Testis (tissue), 5 donors: ENCODE measurements around the gene PROC. TPM values are rescaled to one million over a fixed set of nuclear protein-coding genes. Genes with fewer than 3 reads are reported as not detected.

ENCODE experiments used
- DNase-seq: peaks from one replicate; pipeline ENCODE4 v3.0.0-alpha.2; 2019
- H3K27ac ChIP-seq, 2 donors: fragments of 200-600 bp; sonication (generic); one replicate each; pipeline ENCODE4 v1.5.1; 2019
- H3K27me3 ChIP-seq: fragments of 200-600 bp; sonication (generic); one replicate; pipeline ENCODE4 v1.5.1; 2019
- H3K36me3 ChIP-seq: fragments of 200-600 bp; sonication (generic); one replicate; pipeline ENCODE4 v1.5.1; 2017; ENCODE audit warnings: low read depth; ENCODE audit errors: missing control alignments
- H3K4me1 ChIP-seq: fragments of 200-600 bp; sonication (generic); one replicate; pipeline ENCODE4 v1.5.1; 2019
- H3K4me3 ChIP-seq, 2 donors: fragments of 200-600 bp; sonication (generic); one replicate each; pipeline ENCODE4 v1.5.1; 2017 to 2019
- H3K9me3 ChIP-seq: fragments of 200-600 bp; sonication (generic); one replicate; pipeline ENCODE4 v1.5.1; 2017
- CTCF ChIP-seq, 3 experiments: fragments of 450-650 bp in 2 of 3; fragments of 200-600 bp in 1 of 3; sonication (generic) in 1 of 3; IDR thresholded peaks; one replicate each; pipeline ENCODE4 v1.5.1; 2016 to 2019; ENCODE audit warnings: antibody characterized with exemption in 3 of 3, mild to moderate bottlenecking in 2 of 3, moderate library complexity in 1 of 3
- POLR2A ChIP-seq: fragments of 450-650 bp; IDR thresholded peaks from one replicate; pipeline ENCODE4 v1.6.1; 2017; ENCODE audit warnings: antibody characterized with exemption, mild to moderate bottlenecking, moderate library complexity
- WGBS, 2 donors: methylation state at CpG; one replicate each; pipeline ENCODE4 v1.1.5; 2018; 5-methylcytosine and 5-hydroxymethylcytosine counted together
- intact Hi-C: fragments of 100-400 bp; cut with DNase I; formaldehyde crosslinking; loops from one replicate; pipeline ENCODE4 v1.15.1; 2023; ENCODE audit warnings: low total_unique reads
- long read RNA-seq, 2 donors: transcript quantifications; one replicate each; lab custom pipeline, GENCODE V29; 2026
- polyA plus RNA-seq: library from polyadenylated mRNA; stranded (reverse); fragments of 350-450 nt; fragmentation: Illumina TruSeq; extraction: RNeasy Lipid Tissue Mini Kit (QIAGEN cat#74804); gene quantifications from one replicate; pipeline ENCODE4 v1.2.3, GENCODE V29; 2014; ENCODE audit warnings: low read depth, low replicate concordance; ENCODE audit not compliant: insufficient read depth
- total RNA-seq, 2 donors: library from RNA; depleted of rRNA; stranded (reverse); fragments of >200 nt; gene quantifications; one replicate each; pipeline ENCODE4 v1.2.3, GENCODE V29; 2016

PROC gene
- total RNA-seq (under 1 TPM in 1 of 2 donors, not detected in 1; 0.63 TPM), polyA plus RNA-seq (not detected)
- long read RNA-seq, donor 1 = 0 reads
- long read RNA-seq, donor 2 = 0 reads

- intact Hi-C loops = no loop called here
- Histone ChIP-seq H3K4me3 (no peak within 1 kb of the TSS), H3K27me3 (no peaks in the 10 kb centered on the region), H3K4me1 (peaks cover 25% of the 10 kb centered on the region), H3K27ac (no peak within 1 kb of the TSS), H3K9me3 (no peaks in the 10 kb centered on the region), H3K36me3 (no peaks in the 10 kb centered on the region)
- no peak for DNase-seq
- no peak for TF ChIP-seq CTCF (IDR thresholded peaks at IDR 0.05)
- TF ChIP-seq POLR2A = no peak
- 90 to 96% methylated on average over 10 to 16 of the region's 16 CpGs for WGBS, 2 donors
These were observed at the start of gene PROC for GRCh38 chr2:127418300-127419111. Gene PROC (plus strand): TSS chr2:127418427. CDS start chr2:127419943, 1,516 bp downstream.

- WGBS, 2 donors = 90 to 98% methylated on average over 10 of the region's 10 CpGs
- DNase-seq = no peak
- no peaks in the 10 kb centered on the region for H3K4me1 ChIP-seq
- H3K27ac ChIP-seq = no peak overlapping the region
- no peaks in the 10 kb centered on the region for H3K9me3 ChIP-seq
- intact Hi-C loops = no loop called here
- TF ChIP-seq POLR2A = no peak
- TF ChIP-seq CTCF (IDR thresholded peaks at IDR 0.05) = no peak
- no peaks in the 10 kb centered on the region for H3K36me3 ChIP-seq
- no peak overlapping the region for H3K4me3 ChIP-seq
- no peaks in the 10 kb centered on the region for H3K27me3 ChIP-seq
These were observed 48.2 kb upstream of the PROC start for GRCh38 chr2:127370010-127370409.

- Histone ChIP-seq H3K9me3 (no peaks in the 10 kb centered on the region), H3K27me3 (no peaks in the 10 kb centered on the region), H3K27ac (no peak overlapping the region), H3K36me3 (no peaks in the 10 kb centered on the region), H3K4me3 (no peak overlapping the region), H3K4me1 (no peaks in the 10 kb centered on the region)
- intact Hi-C loops = no loop called here
- 91 to 92% methylated on average over 11 of the region's 11 CpGs for WGBS, 2 donors
- DNase-seq = no peak
- TF ChIP-seq POLR2A = no peak
- TF ChIP-seq CTCF (IDR thresholded peaks at IDR 0.05) = no peak
These were observed 47.2 kb upstream of the PROC start for GRCh38 chr2:127371037-127371436.

GRCh38 chr2:127373362-127374083 is 44.7 kb upstream of the PROC start:
- intact Hi-C loops = no loop called here
- WGBS, 2 donors = 90 to 96% methylated on average over 5 of the region's 5 CpGs
- no peaks in the 10 kb centered on the region for H3K27me3 ChIP-seq
- no peak for DNase-seq
- no peak overlapping the region for H3K4me3 ChIP-seq
- H3K36me3 ChIP-seq = no peaks in the 10 kb centered on the region
- no peaks in the 10 kb centered on the region for H3K9me3 ChIP-seq
- TF ChIP-seq CTCF (IDR thresholded peaks at IDR 0.05) (no peak), POLR2A (no peak)
- H3K4me1 ChIP-seq = no peaks in the 10 kb centered on the region
- no peak overlapping the region for H3K27ac ChIP-seq
